Activated B cell treated with CpG ODN at 0.5 μM for 24 hours (primary cell): ENCODE results near the gene EEFSEC. TPM values are rescaled to one million over a fixed set of nuclear protein-coding genes. Genes with fewer than 3 reads are reported as not detected.

Source experiments
- ATAC-seq: fragments of 200-7000 bp; cut with Tn5 transposase; one replicate; pipeline ENCODE4 v1.10.0; 2021; ENCODE audit warnings: low read depth, mild to moderate bottlenecking, moderate library complexity
- CTCF ChIA-PET: fragments of 350-600 bp; sonication (Branson Sonifier 250); formaldehyde crosslinking; loops from one replicate; lab custom pipeline; 2021; ENCODE audit warnings: antibody characterized with exemption; lab: Charles Lee
- POLR2A ChIA-PET: fragments of 350-600 bp; sonication (Branson Sonifier 250); formaldehyde crosslinking; loops from one replicate; lab custom pipeline; 2021; ENCODE audit warnings: antibody characterized with exemption; lab: Charles Lee
- DNase-seq: peaks from one replicate; pipeline ENCODE4 v3.0.0; 2022
- H3K27ac Mint-ChIP-seq: one replicate; pipeline ENCODE4 v1.8.0; 2020; ENCODE audit warnings: mixed read lengths
- H3K27me3 Mint-ChIP-seq: one replicate; pipeline ENCODE4 v1.8.0; 2021; ENCODE audit warnings: mixed read lengths
- H3K36me3 Mint-ChIP-seq: one replicate; pipeline ENCODE4 v1.8.0; 2021; ENCODE audit warnings: low read depth, mixed read lengths
- H3K4me1 Mint-ChIP-seq: one replicate; pipeline ENCODE4 v1.8.0; 2021; ENCODE audit warnings: mixed read lengths
- H3K4me3 Mint-ChIP-seq: one replicate; pipeline ENCODE4 v1.8.0; 2020; ENCODE audit warnings: mild to moderate bottlenecking, mixed read lengths
- H3K9me3 Mint-ChIP-seq: one replicate; pipeline ENCODE4 v1.8.0; 2020; ENCODE audit warnings: mixed read lengths
- intact Hi-C: fragments of 100-400 bp; cut with micrococcal nuclease; formaldehyde crosslinking; loops from one replicate; pipeline ENCODE4 v1.15.1; 2024
- total RNA-seq: library from RNA; stranded (reverse); gene quantifications from 2 replicates; pipeline ENCODE4 v1.2.3, GENCODE V29; 2022
- TF ChIP-seq, protein P1 (sequence below): fragments of 200-600 bp; IDR thresholded peaks from one replicate; pipeline ENCODE4 v1.8.0; 2022; ENCODE audit warnings: antibody characterized with exemption, mild to moderate bottlenecking

The EEFSEC gene
- total RNA-seq, 1 donor from 2014 or later = 20.0 TPM

DNA sequence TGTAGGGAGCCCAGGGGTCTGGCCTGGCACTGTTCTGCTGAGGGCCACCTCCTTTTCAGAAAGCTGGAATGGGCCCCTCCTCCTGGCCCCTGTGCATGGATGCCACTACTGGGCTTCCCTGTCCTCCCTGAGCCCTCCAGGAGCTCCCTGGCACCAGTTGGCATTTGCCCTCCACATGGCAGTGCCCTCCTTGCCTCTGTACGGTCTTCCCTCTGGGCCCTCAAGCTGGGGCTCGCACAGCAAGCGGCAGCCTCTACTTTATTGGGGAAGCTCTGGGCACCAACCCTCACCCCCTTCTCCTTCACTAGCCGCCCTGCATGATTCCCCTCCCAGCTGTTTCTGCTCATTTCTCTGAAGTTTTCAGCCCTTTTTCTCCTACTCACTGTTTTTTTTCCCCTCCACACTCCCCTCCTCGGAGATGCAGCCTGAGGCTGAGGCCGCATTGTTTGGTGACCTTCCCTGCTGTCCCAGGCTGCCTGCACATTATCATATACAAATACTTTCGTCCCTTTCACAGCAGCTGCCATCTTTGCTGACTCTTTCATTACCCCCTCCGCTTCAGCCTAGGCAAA is 127.3 kb downstream of the EEFSEC start:
- DNase-seq (no peak), ATAC-seq (no peak)
- TF ChIP-seq, protein P1, sequence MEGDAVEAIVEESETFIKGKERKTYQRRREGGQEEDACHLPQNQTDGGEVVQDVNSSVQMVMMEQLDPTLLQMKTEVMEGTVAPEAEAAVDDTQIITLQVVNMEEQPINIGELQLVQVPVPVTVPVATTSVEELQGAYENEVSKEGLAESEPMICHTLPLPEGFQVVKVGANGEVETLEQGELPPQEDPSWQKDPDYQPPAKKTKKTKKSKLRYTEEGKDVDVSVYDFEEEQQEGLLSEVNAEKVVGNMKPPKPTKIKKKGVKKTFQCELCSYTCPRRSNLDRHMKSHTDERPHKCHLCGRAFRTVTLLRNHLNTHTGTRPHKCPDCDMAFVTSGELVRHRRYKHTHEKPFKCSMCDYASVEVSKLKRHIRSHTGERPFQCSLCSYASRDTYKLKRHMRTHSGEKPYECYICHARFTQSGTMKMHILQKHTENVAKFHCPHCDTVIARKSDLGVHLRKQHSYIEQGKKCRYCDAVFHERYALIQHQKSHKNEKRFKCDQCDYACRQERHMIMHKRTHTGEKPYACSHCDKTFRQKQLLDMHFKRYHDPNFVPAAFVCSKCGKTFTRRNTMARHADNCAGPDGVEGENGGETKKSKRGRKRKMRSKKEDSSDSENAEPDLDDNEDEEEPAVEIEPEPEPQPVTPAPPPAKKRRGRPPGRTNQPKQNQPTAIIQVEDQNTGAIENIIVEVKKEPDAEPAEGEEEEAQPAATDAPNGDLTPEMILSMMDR = no peak
- Mint-ChIP-seq H3K9me3 (no peaks in the 10 kb centered on the region), H3K27ac (no peak overlapping the region), H3K4me1 (no peaks in the 10 kb centered on the region), H3K36me3 (peaks cover 28% of the 10 kb centered on the region), H3K27me3 (no peaks in the 10 kb centered on the region), H3K4me3 (no peak overlapping the region)
- ChIA-PET POLR2A (no interaction called here), CTCF (no interaction called here)
- intact Hi-C loops = no loop called here

DNA sequence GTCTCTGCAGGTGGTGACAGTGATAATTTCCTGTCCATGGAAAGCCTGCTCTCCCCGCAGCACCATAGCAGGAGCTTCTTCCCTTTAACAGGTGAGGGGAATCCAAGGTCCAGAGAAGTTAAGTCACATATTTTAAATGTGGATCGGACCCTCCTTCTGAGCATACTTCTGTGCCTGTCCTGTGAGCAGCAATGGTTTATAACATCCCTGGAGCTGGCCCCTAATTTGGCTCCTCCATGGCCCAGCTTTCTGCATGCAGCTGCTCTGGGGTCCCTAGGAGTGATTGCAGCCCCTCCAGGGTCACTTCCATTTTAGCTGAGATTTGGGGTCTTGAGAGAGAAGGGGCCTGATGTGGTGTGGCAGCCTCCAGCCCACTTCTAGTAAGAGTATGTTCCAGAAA is 127.8 kb downstream of the EEFSEC start:
- CTCF ChIA-PET = no interaction called here
- H3K9me3 Mint-ChIP-seq = no peaks in the 10 kb centered on the region
- TF ChIP-seq, protein P1 = no peak
- no peak for ATAC-seq
- no peaks in the 10 kb centered on the region for H3K27me3 Mint-ChIP-seq
- no peak overlapping the region for H3K4me3 Mint-ChIP-seq
- POLR2A ChIA-PET = no interaction called here
- intact Hi-C loops = no loop called here
- H3K4me1 Mint-ChIP-seq = no peaks in the 10 kb centered on the region
- DNase-seq = no peak
- H3K36me3 Mint-ChIP-seq = peaks cover 33% of the 10 kb centered on the region
- no peak overlapping the region for H3K27ac Mint-ChIP-seq

DNA sequence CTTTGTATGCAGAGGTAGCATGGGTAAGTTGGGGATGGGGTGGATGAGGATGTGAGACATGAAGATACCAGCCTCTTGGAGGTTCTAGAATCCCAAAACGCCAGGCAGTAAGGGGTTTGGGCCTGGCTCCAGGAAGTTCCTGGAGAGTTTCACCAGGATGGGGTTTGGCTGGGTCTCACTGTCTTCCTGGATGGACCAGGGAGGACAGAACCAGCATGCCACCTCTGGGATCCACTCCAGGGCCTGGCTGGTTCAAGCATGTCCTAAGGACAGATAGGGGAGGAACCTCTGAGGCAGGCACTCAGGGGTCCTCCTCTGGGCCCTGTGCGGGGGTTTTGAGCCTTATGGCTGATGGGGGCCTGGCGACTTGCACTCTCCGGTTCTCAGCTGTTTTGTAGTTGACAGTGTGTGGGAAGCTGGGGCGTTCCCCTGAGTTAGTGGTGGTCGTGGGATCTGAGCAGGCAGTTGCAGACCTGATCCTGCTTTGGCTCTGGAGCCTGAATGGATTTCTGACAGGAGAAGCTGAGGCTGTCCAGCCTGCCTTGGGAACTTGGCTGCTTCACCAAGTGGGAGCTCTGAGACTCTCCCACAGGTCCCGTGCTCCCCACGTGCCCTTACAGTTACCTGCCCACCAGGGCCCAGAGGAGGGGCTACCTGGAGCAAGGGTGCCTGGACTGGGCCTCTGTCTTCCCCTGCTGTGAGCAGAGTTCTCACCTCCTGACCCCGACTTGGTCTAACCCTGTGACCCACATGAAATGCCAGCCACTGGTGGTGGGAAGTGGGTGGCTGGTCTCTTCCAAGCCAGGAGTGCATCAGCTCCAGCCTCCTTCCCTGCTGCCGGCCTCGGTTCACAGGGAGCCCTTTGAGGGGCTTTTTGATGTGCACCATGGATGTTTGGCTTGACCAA is 128.4 kb downstream of the EEFSEC start:
- CTCF ChIA-PET = no interaction called here
- intact Hi-C loops = no loop called here
- ATAC-seq (no peak), DNase-seq (no peak)
- H3K4me1 Mint-ChIP-seq = no peaks in the 10 kb centered on the region
- TF ChIP-seq, protein P1 = no peak
- no peak overlapping the region for H3K27ac Mint-ChIP-seq
- POLR2A ChIA-PET = no interaction called here
- no peak overlapping the region for H3K4me3 Mint-ChIP-seq
- no peaks in the 10 kb centered on the region for H3K27me3 Mint-ChIP-seq
- H3K9me3 Mint-ChIP-seq = no peaks in the 10 kb centered on the region
- peaks cover 36% of the 10 kb centered on the region for H3K36me3 Mint-ChIP-seq

DNA sequence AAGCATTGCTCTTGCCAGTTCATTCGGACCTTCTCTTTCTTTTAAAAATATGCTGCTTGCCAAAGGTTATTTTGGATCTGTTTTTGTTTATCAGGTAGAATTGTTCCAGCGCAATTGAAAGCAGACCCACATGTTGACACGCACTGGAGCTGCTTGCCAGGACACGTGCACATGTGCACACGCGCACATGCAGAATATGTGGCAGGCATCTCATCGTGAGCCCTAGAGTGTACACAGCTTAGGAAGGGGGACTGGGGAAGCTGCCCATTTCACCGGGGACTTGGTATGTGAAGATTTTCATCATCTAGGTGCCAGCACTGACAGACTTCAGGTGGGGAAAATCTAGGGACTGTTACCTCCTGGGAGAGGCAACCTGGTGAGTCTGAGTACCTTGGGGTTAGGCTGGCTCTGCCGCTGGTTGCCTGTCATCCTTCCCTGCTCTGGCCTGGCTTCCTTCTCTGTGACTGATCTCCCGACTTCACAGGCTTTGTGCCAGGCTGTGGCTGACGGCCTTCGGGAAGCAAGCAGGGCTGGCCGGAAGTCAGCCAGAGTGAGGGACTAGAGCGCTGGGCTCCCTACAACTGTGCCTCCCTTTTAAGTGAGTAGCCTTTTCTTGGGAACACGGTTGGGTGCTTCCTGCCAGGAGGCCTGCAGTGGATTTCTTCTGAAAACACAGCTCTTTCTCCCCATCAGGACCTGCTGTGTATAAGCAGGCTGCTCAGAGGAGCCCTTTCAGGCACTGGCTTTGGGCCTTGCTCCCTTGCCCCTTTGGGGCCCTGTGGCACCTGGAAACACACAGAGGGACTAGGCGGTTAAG is 129.3 kb downstream of the EEFSEC start:
- ChIA-PET POLR2A (no interaction called here), CTCF (no interaction called here)
- DNase-seq = no peak
- peaks cover 42% of the 10 kb centered on the region for H3K36me3 Mint-ChIP-seq
- TF ChIP-seq, protein P1 = no peak
- H3K4me3 Mint-ChIP-seq = no peak overlapping the region
- no peaks in the 10 kb centered on the region for H3K27me3 Mint-ChIP-seq
- no peak overlapping the region for H3K27ac Mint-ChIP-seq
- H3K4me1 Mint-ChIP-seq = no peaks in the 10 kb centered on the region
- ATAC-seq = no peak
- no peaks in the 10 kb centered on the region for H3K9me3 Mint-ChIP-seq
- intact Hi-C loops = no loop called here

DNA sequence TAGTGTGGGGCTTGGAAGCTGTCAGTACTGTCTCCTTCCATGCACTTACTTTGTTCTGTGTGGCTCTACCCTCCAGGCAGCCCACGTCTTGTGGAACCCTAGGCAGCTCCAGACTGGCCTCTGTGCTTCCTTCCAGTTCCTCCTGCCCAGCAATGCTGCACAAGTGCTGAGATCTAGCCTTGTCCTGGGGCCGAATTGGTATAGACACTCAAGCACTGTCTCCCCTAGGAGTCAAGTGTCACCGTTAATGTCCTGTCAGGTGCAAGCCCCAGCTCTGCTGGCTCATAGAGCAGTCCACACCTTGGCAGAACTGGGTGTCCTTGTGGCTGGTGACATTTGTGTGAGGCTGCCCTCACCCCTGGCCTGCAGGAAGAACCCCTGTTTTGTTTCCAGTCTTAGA is 130.1 kb downstream of the EEFSEC start:
- POLR2A ChIA-PET = no interaction called here
- Mint-ChIP-seq H3K4me3 (no peak overlapping the region), H3K4me1 (no peaks in the 10 kb centered on the region), H3K9me3 (no peaks in the 10 kb centered on the region), H3K36me3 (peaks cover 46% of the 10 kb centered on the region), H3K27me3 (no peaks in the 10 kb centered on the region), H3K27ac (no peak overlapping the region)
- DNase-seq (no peak), ATAC-seq (no peak)
- intact Hi-C loops = no loop called here
- TF ChIP-seq, protein P1 = no peak
- CTCF ChIA-PET = no interaction called here
